A549 (cell line): ENCODE data around the gene WDR20.

Source experiments
- BCL3 ChIP-seq: fragments of >200 bp; sonication (Bioruptor Twin); formaldehyde crosslinking; IDR thresholded peaks from 3 replicates; pipeline ENCODE4 v1.6.1; 2016
- CHD2 ChIP-seq: fragments of 150-350 bp; IDR thresholded peaks from 2 replicates; pipeline ENCODE4 v1.6.1; 2014; ENCODE audit warnings: low read length; ENCODE audit not compliant: partially characterized antibody
- MAX ChIP-seq: IDR thresholded peaks from 2 replicates; pipeline ENCODE4 v1.6.1; 2012
- NFE2L2 ChIP-seq: fragments of 150-350 bp; conservative IDR thresholded peaks from 2 replicates; pipeline ENCODE4 v1.6.1; 2014; ENCODE audit warnings: low read length
- TF ChIP-seq, protein P1 (sequence below): fragments of >200 bp; sonication (Bioruptor Twin); formaldehyde crosslinking; IDR thresholded peaks from 3 replicates; pipeline ENCODE4 v1.5.1; 2016
- TF ChIP-seq, protein P2 (sequence below): IDR thresholded peaks from 2 replicates; pipeline ENCODE4 v1.6.1; 2012

- TF ChIP-seq NFE2L2, result no peak
- TF ChIP-seq BCL3, result no peak
- TF ChIP-seq, protein P1, sequence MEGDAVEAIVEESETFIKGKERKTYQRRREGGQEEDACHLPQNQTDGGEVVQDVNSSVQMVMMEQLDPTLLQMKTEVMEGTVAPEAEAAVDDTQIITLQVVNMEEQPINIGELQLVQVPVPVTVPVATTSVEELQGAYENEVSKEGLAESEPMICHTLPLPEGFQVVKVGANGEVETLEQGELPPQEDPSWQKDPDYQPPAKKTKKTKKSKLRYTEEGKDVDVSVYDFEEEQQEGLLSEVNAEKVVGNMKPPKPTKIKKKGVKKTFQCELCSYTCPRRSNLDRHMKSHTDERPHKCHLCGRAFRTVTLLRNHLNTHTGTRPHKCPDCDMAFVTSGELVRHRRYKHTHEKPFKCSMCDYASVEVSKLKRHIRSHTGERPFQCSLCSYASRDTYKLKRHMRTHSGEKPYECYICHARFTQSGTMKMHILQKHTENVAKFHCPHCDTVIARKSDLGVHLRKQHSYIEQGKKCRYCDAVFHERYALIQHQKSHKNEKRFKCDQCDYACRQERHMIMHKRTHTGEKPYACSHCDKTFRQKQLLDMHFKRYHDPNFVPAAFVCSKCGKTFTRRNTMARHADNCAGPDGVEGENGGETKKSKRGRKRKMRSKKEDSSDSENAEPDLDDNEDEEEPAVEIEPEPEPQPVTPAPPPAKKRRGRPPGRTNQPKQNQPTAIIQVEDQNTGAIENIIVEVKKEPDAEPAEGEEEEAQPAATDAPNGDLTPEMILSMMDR, result no peak
- TF ChIP-seq MAX, result no peak
- TF ChIP-seq CHD2, result no peak
- TF ChIP-seq, protein P2, sequence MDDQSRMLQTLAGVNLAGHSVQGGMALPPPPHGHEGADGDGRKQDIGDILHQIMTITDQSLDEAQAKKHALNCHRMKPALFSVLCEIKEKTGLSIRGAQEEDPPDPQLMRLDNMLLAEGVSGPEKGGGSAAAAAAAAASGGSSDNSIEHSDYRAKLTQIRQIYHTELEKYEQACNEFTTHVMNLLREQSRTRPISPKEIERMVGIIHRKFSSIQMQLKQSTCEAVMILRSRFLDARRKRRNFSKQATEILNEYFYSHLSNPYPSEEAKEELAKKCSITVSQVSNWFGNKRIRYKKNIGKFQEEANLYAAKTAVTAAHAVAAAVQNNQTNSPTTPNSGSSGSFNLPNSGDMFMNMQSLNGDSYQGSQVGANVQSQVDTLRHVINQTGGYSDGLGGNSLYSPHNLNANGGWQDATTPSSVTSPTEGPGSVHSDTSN, result no peak
Observed at GRCh38 chr14:102241147-102241546, 101.5 kb downstream of the WDR20 start.
